HG03432 (cell line): ENCODE measurements around the gene ING3.

ENCODE experiments used
- ATAC-seq: cut with Tn5 transposase; IDR thresholded peaks from one replicate; pipeline ENCODE4 v1.9.1; 2021; ENCODE audit warnings: mild to moderate bottlenecking, moderate library complexity; ENCODE audit not compliant: unreplicated experiment

Gene ING3

GRCh38 chr7:121023683-121024511 lies 73.3 kb downstream of the ING3 start:
- no peak for ATAC-seq

GRCh38 chr7:121024611-121025010 lies 74.0 kb downstream of the ING3 start:
- ATAC-seq: no peak

GRCh38 chr7:121026159-121026558 lies 75.6 kb downstream of the ING3 start:
- ATAC-seq: no peak

- no peak for ATAC-seq
Observed at GRCh38 chr7:121026577-121027111, 76.1 kb downstream of the ING3 start.
